GM21619 (cell line): ENCODE results near the gene SNX24.

Source experiments
- ATAC-seq: cut with Tn5 transposase; IDR thresholded peaks from one replicate; pipeline ENCODE4 v1.9.1; 2021; ENCODE audit not compliant: unreplicated experiment

SNX24 gene

DNA sequence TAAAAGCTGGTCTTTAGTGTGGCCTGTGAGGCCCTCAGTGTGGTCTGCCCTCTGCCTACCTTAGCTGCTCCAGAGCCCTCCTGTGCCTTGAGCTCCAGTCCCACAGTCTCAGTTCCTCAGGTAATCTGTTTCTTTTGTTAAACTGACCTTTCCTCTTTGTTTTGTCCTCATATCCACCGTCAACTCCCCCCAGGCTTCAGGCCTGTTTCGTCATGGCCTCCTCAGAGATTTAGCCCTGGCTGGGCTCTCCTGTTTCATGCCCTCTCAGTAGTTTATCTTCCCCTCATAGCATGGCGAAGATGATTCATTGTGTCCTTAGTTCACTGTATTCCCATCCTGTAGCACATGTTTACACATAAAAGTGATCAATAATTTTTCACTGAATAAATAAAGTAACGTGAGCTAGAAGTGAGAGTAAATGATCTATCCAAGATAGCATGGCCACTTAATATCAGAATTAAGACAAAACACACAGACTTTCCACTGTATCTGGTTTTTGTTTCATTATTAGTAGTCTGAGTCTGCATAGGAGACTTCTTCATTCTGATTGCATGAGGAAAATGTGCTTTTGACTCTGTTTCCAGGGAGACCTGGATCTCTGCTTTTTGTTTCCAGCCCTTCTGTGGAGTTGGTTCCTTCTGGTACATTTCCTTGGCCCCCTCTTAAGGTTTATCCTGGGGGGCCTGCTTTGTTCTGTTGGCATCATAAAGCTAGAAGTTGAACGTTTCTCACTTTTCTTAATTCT, 70.5 kb downstream of the SNX24 start:
- ATAC-seq: peak; percentile 97

GRCh38 chr5:122916490-122916889, 71.1 kb downstream of the SNX24 start:
- ATAC-seq: no peak

DNA sequence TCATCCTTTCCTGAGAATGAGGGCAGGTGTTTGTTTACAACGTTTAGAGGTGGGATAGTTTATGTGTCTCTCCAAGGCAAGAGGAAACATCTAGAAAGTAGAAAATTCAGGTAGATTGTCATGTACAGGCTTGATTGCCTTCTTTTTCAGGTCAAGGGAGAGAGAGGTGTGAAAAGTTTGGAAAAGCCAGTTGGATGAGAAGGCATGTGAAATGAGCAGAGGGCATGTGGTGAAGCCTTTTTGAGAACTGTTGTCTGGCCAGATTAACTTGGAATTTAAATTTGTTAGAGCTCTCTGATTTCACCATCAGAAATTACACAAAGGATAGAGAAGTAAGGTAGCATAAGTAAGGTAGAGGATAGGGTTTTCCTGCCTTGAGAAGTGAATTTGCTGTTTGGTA, 74.6 kb downstream of the SNX24 start:
- ATAC-seq: no peak

- ATAC-seq: no peak
Observed at GRCh38 chr5:122921826-122922225, 76.4 kb downstream of the SNX24 start.

- ATAC-seq: no peak
Observed at GRCh38 chr5:122924203-122924602, 78.8 kb downstream of the SNX24 start.

- ATAC-seq: no peak
Observed at GRCh38 chr5:122924719-122925395, 79.4 kb downstream of the SNX24 start.

DNA sequence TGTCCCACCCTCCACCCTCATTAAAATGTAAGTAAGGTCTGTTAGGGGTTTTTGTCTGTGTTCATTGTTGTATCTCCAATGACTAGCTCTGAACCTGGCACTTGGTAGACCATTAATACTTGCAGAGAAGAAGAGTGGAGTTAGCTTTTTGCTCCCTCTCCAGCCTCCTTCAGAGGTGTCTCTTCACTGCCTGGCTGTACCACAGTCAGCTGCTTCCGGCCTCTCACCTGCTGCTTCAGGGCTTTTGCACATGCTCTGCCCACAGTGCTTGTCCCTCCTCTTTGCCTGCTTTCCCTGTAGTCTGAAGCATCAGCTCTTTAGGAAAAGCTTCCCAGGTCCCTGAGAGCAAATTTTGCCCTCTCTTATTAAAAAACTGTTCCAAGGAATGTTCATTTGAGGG, 83.6 kb downstream of the SNX24 start:
- ATAC-seq: no peak

GRCh38 chr5:122929980-122930379, 84.6 kb downstream of the SNX24 start:
- ATAC-seq: no peak

- ATAC-seq: no peak
Observed at GRCh38 chr5:122933956-122934355, 88.5 kb downstream of the SNX24 start.

- no peak for ATAC-seq
Observed at GRCh38 chr5:122936088-122936487, 90.7 kb downstream of the SNX24 start.

GRCh38 chr5:122937914-122938313, 92.5 kb downstream of the SNX24 start:
- no peak for ATAC-seq

DNA sequence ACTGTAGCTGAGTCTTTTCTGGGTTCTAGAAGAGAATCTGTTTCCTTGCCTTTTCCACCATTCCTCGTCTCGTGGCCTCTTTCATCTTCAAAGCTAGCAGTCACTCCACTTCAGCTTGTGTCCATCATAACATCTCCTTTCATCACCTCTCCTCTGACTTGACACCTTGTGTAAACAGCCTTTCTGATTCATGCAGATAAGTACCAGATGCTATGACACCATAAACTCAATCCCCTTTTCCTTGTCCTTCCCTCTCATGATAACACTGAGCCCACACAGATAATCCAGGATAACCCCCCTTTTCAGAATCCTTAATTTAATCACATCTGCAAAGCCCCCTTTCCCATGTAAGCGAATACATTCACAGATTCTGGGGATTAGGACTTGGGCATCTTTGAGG, 95.5 kb downstream of the SNX24 start:
- ATAC-seq: no peak

DNA sequence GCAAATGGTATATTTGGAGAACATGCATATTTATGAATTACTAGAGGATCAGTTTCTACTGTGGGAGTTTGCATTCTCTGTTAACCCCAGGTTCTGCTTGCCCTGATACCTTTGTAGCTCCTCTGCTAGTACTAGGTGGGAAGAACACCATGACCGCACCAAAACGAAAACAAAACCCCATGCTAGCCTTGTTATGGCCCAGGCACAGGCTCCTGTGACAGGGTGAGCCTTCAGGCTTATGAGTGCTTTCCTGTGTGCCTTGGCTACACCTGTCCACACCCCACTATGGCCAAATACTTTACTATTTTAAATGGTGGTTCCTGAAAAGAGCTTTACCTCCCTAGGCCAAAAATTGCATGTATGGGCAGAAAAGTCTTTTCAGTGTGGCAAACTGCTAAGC, 96.3 kb downstream of the SNX24 start:
- no peak for ATAC-seq

DNA sequence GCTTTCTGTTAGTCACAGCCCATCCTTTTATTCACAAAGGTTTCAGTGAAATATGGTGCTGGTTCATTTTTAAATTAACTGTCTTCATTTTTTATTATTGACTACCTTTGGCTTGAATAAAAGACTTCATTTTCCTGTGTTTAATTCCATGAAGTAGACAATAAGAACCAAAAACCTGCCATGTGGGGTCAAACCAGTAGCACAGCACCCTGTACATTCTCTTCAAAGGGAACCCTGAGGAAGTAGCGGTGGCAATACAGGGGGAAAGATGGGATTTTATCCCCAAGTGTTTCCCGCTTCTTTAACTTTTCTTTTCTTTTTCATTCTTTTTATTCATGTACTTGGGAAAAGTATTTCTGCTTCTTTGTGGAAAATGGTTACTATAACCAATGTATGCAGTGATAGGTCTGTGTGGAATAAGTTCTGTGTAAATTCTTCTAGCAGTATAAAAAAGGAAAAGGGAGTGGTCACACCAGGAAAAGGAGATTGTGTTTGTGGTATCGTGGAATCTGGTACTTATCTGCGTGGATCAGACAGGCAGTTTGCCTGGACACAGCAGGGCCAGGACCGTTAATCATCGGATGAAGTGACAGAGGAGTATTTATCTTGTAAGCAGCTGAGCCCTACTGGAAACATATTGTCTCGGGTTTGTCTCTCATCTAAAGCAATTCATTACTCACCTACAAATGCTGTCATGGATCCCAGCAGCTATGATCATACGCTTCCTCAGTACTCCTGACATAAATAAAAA, 96.9 kb downstream of the SNX24 start:
- no peak for ATAC-seq

DNA sequence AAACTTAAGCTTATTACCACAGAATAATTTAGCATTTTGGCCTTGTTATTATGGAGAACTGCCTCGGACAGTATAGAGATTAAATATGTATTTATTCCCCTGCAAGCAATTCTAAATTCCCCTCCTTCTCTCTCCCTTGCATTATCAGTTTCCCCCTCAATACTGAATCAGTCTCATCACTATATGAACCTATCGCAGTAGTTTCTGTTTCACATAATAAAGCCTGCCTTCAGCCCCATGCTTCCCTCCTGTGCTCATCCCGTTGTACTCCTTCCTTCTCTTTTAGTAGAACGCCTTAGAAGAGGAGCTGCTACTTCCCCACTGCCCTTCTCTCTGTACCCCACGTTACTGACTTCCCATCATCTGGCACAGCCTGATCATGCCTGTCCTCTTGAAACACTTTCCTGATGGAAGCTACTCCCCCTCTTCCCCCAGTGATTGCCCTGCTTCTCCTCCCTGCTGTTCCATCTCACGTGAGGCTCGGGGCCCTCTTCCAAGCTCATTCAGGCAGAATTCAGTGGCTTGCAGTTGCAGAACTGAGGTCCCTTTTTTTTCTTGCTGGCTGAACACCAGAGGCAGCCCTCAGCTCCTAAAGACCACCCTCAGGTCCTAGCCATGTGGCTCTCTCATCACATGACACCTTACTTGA, 97.8 kb downstream of the SNX24 start:
- no peak for ATAC-seq

DNA sequence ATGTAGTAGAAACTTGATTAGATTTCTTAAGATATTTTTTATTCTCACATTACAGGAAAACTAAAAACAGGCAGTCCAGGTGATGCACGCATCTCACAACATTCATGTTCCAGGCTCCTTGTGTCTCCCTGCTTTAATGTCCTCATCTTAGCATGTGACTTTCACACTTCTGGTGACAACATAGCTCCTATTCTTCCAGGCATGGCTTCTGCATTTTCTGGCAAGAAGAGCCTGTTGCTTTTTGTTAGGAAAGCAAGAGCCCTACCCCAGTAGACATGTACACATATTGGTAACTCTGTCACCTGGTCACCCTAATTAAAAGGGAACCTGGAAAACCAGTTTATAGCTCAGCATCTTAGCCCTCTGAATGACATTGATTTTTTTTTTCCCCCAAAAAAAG, 98.6 kb downstream of the SNX24 start:
- no peak for ATAC-seq

- ATAC-seq: no peak
Observed at GRCh38 chr5:122947372-122947771, 102.0 kb downstream of the SNX24 start.

DNA sequence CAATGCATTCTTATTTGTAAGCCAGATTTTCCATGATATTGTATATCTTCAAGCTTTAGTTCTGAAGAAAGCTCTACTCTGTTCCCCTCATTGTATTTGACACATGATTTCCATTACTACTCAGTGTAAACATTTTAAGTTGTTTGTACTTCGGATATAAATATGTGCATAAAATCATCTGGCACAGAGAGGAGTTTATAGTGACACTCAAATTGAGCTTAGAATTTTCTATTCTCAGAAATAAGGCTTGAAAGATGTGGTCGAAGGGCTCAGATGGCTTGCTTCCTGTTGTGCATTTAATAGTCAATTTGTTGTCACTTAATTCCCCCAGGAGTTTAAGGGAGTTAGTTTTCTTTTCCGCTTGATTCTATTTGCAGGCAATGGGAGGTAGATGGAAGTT, 102.4 kb downstream of the SNX24 start:
- ATAC-seq: no peak

- no peak for ATAC-seq
Observed at GRCh38 chr5:122948319-122948718, 102.9 kb downstream of the SNX24 start.

DNA sequence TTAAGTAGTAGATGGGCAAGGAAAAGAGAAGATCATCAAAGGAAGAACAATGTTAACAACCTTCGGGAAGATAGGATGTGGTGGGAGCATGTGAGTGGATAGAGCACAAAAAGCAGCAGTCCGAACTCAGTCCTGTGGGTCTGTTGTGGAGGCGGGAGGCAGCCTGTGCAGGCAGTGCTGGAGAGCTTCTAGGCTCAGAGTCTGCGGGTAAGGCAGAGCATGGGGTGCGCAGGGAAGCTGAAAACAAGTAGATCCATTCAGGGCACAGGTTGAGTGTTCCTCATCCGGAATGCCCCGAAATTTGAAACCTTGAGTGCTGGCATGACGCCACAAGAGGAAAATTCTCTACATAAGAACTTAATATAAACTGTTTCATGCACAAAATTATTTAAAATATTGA, 106.2 kb downstream of the SNX24 start:
- ATAC-seq: no peak

GRCh38 chr5:122954719-122955118, 109.3 kb downstream of the SNX24 start:
- ATAC-seq: no peak

GRCh38 chr5:122957457-122957856, 112.0 kb downstream of the SNX24 start:
- ATAC-seq: no peak
